Measurements from ENCODE around the gene FMNL2. TPM values are rescaled to one million over a fixed set of nuclear protein-coding genes. Genes with fewer than 3 reads are reported as not detected.

FMNL2 gene
- total RNA-seq, 1 experiment from 2014 or later, result 50.8 TPM

DNA sequence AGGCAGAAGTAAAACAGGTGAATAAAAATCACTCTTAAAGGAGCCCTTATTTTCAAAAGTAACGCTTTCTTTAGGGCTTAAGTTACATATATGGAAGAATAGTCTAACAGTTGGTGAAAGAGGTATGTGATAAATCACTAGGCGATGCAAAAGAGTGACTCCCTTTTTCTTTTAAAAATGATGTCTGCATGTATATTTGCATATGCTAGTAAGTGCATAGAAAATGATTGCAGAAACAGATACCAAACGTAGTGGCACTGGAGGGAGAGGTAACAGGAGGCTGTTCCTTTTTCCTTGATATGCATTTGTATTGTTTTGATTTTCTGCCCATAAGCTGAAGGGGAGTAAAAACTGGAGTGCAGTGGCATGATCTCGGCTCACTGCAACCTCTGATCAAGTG lies 224.0 kb downstream of the FMNL2 start:
- DNase-seq (ENCODE audit: low read depth, low spot score), result no peak
- in situ Hi-C loops (cut with HindIII; ENCODE audit: low pct_unique_long_range_greater_than_20kb, low sequenced_read_pairs), result no loop called here

DNA sequence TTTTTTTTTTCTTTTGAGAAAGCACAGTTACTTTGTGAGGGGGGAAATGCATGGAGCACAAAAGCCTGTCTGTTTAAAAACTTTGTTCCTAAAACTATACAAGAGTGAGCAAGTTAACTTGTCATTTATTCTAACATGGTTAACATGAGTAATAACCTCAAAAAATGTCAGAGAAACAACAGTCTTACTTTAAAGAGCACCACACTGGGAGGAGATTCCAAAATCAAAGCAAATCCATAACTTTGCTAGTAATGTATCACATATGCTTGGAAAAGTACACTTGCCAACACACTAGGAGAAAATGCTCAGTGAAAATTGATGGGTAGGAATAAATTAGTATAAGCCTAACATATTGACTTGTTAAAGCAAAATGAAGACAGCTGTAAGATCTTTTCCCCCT lies 225.2 kb downstream of the FMNL2 start:
- no peak for DNase-seq (ENCODE audit: low read depth, low spot score)
- in situ Hi-C loops (cut with HindIII; ENCODE audit: low pct_unique_long_range_greater_than_20kb, low sequenced_read_pairs), result no loop called here

- DNase-seq (ENCODE audit: low read depth, low spot score), result no peak
- in situ Hi-C loops (cut with HindIII; ENCODE audit: low pct_unique_long_range_greater_than_20kb, low sequenced_read_pairs), result no loop called here
These were observed 226.1 kb downstream of the FMNL2 start for GRCh38 chr2:152560873-152561595.

DNA sequence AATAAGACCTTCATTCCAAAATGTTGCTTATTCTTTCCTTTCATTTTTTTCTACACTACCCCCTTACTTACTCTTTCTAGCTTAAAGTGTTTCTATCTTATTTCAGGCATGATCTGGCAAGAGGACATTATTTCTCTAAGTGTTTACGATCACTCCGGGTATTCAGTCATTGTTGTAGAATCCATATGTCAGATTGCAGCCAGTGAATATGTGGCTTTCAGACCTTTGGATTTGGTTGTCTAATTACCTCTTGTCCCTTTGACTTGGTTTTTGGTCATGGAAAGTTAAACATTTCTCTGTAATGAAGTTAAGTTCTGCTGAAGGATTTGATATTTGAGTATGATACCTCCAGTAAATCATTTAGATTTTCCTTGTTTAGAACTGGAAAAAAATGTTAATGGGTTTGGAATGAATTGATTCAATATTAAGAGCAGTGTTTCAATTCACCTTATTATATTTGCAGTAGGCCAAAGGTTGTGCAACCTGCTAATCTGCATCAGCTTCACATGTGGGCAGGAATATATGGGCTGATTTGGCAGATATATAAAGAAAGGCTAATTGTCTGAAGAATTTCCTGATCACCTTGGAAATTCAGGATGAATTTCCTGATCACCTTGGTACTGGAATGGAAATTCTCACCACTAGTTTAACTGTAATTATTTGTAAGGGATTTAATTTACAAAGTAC lies 227.4 kb downstream of the FMNL2 start:
- in situ Hi-C loops (cut with HindIII; ENCODE audit: low pct_unique_long_range_greater_than_20kb, low sequenced_read_pairs), result no loop called here
- DNase-seq (ENCODE audit: low read depth, low spot score), result no peak

GRCh38 chr2:152563764-152564163 lies 228.8 kb downstream of the FMNL2 start:
- DNase-seq (ENCODE audit: low read depth, low spot score), result no peak
- in situ Hi-C loops (cut with HindIII; ENCODE audit: low pct_unique_long_range_greater_than_20kb, low sequenced_read_pairs), result no loop called here

DNA sequence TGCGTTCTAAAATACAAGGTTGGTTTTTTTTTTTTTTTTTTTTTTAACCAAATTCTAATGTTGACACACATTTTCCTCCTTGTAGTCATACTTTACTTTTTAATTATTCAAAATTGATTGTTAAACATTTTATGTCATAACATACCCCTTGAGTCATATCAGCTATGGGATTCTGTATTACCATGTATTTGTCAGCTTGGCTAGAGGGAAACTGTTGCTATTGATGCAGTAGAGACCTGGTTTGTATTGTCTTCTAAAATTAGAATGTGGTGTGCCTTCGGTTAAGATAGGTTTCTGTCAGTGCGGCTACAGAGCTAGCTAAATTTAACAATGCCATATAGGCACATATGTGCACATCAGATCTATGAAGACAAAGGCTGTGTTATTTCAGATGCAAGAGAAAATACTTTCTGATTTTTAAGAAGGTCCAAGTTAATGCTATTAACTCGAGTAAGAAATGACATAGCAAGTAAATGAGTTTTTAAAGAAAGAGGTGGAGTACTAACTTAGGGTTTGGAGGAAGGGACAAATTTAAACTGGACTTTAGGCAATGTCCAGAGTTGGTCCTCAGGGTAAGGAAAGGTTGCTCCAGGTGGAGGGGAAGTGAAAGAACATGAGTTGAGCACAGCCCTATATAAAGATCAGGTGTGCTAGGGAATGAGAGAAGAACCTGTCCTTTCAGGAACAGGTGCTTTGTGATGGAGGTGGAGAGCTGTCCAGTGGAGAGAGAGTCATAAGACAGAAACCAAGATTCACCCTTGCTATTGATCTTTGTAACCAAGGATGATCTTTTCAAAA lies 230.0 kb downstream of the FMNL2 start:
- DNase-seq (ENCODE audit: low read depth, low spot score), result no peak
- in situ Hi-C loops (cut with HindIII; ENCODE audit: low pct_unique_long_range_greater_than_20kb, low sequenced_read_pairs), result no loop called here

DNA sequence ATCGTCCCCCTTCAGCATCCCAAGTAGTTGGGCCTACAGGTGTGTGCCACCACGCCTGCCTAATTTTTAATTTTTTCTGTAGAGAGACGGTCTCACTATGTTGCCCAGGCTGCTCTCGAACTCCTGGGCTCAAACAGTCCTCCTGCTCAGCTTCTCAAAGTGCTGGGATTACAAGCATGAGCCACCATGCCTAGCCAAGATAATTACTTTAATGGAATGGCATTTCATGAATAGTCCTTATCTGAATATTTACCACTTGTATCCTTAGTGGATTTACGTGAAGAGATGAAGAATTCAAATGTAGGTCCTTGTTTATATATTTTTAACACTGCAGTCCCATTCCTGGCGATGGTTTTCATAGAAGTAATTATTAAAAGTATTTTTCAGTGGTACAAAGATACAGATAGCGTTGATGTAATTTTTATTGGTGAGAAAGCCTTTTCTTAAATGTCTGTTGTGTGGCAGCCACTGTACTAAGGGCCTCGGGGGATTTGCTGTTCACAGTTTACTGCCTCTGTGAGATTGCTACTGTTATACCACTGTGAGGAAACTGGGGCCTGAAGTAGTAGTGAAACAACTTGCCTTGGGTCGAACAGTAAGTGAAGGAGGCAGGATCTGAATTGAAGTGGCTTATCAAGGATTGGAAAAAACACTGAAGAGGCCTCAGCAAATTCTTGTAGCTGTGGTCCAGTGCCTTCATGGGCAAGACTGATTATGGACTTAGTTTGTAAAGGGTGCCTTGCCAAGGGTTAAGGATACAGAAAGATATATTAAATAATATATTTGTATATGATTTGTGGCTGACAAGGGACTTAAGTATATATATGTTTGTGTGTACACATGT lies 231.1 kb downstream of the FMNL2 start:
- in situ Hi-C loops (cut with HindIII; ENCODE audit: low pct_unique_long_range_greater_than_20kb, low sequenced_read_pairs), result no loop called here
- peak; percentile 29 for DNase-seq (ENCODE audit: low read depth, low spot score)

DNA sequence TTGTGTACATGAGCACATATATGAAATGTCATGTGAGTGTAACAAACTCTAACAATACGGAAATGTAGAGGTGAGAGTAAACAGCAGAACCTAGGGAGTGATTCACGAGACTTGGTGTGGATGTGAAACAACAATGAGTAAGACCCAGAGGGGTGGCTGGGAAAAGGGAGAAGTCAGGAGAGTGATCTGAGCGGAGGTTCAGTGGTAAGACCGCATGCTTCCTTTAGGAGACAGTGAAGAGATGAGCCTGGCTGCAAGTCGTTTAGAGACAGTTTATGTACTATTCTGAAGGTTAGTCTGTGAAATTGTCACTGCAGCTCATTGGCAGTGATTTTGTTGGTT lies 231.7 kb downstream of the FMNL2 start:
- in situ Hi-C loops (cut with HindIII; ENCODE audit: low pct_unique_long_range_greater_than_20kb, low sequenced_read_pairs), result no loop called here
- DNase-seq (ENCODE audit: low read depth, low spot score), result no peak

DNA sequence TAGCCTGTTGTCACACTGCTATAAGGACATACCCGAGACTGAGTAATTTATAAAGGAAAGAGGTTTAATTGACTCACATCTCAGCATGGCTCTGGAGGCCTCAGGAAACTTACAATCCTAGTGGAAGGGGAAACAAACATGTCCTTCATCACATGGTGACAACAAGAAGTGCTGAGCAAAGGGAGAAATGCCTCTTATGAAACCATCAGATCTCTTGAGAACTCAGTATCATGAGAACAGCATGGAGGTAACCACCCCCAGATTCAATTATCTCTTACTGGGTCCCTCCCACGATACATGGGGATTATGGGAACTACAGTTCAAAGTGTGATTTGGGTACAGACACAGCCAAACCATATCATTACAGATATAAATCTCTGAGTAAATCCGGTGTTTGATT lies 233.6 kb downstream of the FMNL2 start:
- in situ Hi-C loops (cut with HindIII; ENCODE audit: low pct_unique_long_range_greater_than_20kb, low sequenced_read_pairs), result no loop called here
- peak; percentile 23 for DNase-seq (ENCODE audit: low read depth, low spot score)

DNA sequence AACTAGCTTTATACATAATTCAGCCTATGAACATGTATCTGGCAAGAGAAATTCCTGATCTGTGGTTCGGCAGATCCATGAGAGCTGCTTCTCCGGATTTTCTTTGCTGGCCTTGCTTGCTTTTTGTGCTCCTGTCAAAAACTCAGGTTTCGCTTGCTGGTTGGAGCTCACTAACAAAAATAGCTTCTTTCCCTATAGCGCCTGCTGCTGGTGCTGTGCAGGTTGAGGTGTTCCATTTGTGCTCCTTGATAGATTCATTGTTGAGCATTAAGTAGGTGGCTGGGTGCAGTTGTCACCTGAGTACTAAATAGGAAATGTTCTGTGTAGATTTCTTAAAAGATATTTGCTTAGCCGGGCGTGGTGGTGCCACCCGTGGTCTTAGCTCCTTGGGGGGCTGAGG lies 234.2 kb downstream of the FMNL2 start:
- in situ Hi-C loops (cut with HindIII; ENCODE audit: low pct_unique_long_range_greater_than_20kb, low sequenced_read_pairs), result no loop called here
- DNase-seq (ENCODE audit: low read depth, low spot score), result peak; percentile 45

- in situ Hi-C loops (cut with HindIII; ENCODE audit: low pct_unique_long_range_greater_than_20kb, low sequenced_read_pairs), result no loop called here
- DNase-seq (ENCODE audit: low read depth, low spot score), result no peak
These were observed 236.2 kb downstream of the FMNL2 start for GRCh38 chr2:152571048-152571766.

- in situ Hi-C loops (cut with HindIII; ENCODE audit: low pct_unique_long_range_greater_than_20kb, low sequenced_read_pairs), result no loop called here
- DNase-seq (ENCODE audit: low read depth, low spot score), result no peak
These were observed 237.1 kb downstream of the FMNL2 start for GRCh38 chr2:152572031-152572430.

GRCh38 chr2:152573168-152573567 lies 238.2 kb downstream of the FMNL2 start:
- in situ Hi-C loops (cut with HindIII; ENCODE audit: low pct_unique_long_range_greater_than_20kb, low sequenced_read_pairs), result no loop called here
- peak; percentile 89 for DNase-seq (ENCODE audit: low read depth, low spot score)

- in situ Hi-C loops (cut with HindIII; ENCODE audit: low pct_unique_long_range_greater_than_20kb, low sequenced_read_pairs), result no loop called here
- no peak for DNase-seq (ENCODE audit: low read depth, low spot score)
These were observed 242.6 kb downstream of the FMNL2 start for GRCh38 chr2:152577579-152577978.

DNA sequence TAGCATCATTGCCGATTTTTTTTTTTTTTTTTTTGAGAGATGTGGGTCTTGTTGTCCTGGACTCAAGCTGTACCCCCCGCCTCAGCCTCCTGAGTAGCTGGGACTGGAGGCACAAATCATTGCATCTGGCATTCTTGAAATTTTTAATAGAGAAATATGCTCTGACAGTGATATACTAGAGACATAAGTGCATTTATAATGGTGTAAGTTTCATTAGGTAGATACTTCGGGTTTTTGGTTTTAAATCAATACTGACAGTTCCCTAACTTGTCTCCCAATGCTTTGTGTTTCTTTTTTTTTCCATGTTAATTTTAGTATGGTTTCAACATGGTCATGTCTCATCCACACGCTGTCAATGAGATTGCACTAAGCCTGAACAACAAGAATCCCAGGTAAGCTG lies 243.6 kb downstream of the FMNL2 start:
- in situ Hi-C loops (cut with HindIII; ENCODE audit: low pct_unique_long_range_greater_than_20kb, low sequenced_read_pairs), result no loop called here
- DNase-seq (ENCODE audit: low read depth, low spot score), result no peak

GRCh38 chr2:152580714-152581113 lies 245.7 kb downstream of the FMNL2 start:
- in situ Hi-C loops (cut with HindIII; ENCODE audit: low pct_unique_long_range_greater_than_20kb, low sequenced_read_pairs), result no loop called here
- DNase-seq (ENCODE audit: low read depth, low spot score), result peak; percentile 48

DNA sequence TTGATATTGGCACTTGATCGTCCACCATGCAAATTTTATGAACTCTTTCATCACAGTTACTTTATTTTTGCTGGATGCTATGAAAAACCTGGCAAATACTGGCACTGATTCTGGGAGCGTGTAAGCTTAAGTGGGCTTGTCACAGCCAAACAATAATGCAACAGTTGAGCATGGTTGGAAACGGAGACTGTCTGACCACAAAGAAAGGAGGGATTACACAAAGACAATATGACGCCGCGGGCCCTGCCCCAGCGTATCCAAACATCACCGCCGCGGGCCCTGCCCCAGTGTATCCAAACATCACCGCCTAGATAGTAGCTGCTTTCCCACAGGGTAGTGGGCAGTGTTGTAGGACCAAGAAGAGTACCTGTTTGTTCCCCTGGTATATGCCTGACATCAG lies 246.4 kb downstream of the FMNL2 start:
- in situ Hi-C loops (cut with HindIII; ENCODE audit: low pct_unique_long_range_greater_than_20kb, low sequenced_read_pairs), result no loop called here
- no peak for DNase-seq (ENCODE audit: low read depth, low spot score)

All from SK-MEL-5 (cell line).